Peyer's patch (tissue), 4 donors: ENCODE data around the gene TRIO.

Experiments used
- CTCF ChIP-seq, 6 experiments: fragments of 450-650 bp in 4 of 6; fragments of 200-600 bp in 2 of 6; sonication (generic) in 1 of 6; IDR thresholded peaks; one replicate each; pipeline ENCODE4 v1.5.1; 2017 to 2019; ENCODE audit warnings: antibody characterized with exemption in 6 of 6, mild to moderate bottlenecking in 3 of 6, moderate library complexity in 1 of 6
- POLR2A ChIP-seq, 2 donors: fragments of 450-650 bp; IDR thresholded peaks; one replicate each; pipeline ENCODE4 v1.5.1; 2017; ENCODE audit warnings: antibody characterized with exemption in 2 of 2, mild to moderate bottlenecking in 2 of 2, moderate library complexity in 2 of 2

- TF ChIP-seq CTCF (IDR thresholded peaks at IDR 0.05) (no peak), POLR2A (IDR thresholded peaks at IDR 0.05) (no peak)
These were observed 272.0 kb downstream of the TRIO start for GRCh38 chr5:14415024-14415697.
